OCI-LY3 (cell line): Measurements from ENCODE around the gene RELN.
"Not testable (repeated sequence)": the region's sequence is repeated elsewhere in the genome, so short reads cannot be mapped to it uniquely, and the experiment has no call there.

Source experiments
- H2AFZ ChIP-seq: fragments of 200-600, 300-600 bp; shearing (Covaris generic); 2 replicates; pipeline ENCODE4 v1.6.0; 2014; ENCODE audit warnings: antibody characterized with exemption, low read depth, low read length
- H3K27ac ChIP-seq: fragments of 200-600, 300-600 bp; sonication (generic); 2 replicates; pipeline ENCODE4 v1.5.1; 2014; ENCODE audit warnings: mild to moderate bottlenecking, low read length, moderate library complexity, mixed read lengths
- H3K27me3 ChIP-seq: fragments of 200-600, 300-600 bp; sonication (generic); 2 replicates; pipeline ENCODE4 v1.6.1; 2014; ENCODE audit warnings: low read depth, low read length, mixed read lengths
- H3K36me3 ChIP-seq: fragments of 200-600, 300-600 bp; sonication (generic); replicated peaks from 2 replicates; pipeline ENCODE3; 2014; ENCODE audit warnings: low read depth, low read length, mixed read lengths
- H3K4me1 ChIP-seq: fragments of 300-600, 200-600 bp; sonication (generic); 2 replicates; pipeline ENCODE4 v1.6.1; 2014; ENCODE audit warnings: low read length, mixed read lengths
- H3K4me2 ChIP-seq: fragments of 200-600, 300-600 bp; sonication (generic); 2 replicates; pipeline ENCODE4 v1.6.1; 2014; ENCODE audit warnings: low read length, mixed read lengths
- H3K4me3 ChIP-seq: fragments of 300-600, 200-600 bp; sonication (generic); 2 replicates; pipeline ENCODE4 v1.5.1; 2014; ENCODE audit warnings: antibody characterized with exemption, mild to moderate bottlenecking, low read length, moderate library complexity
- H3K79me2 ChIP-seq: fragments of 300-600, 200-600 bp; shearing (Covaris generic); 2 replicates; pipeline ENCODE4 v1.6.1; 2014; ENCODE audit warnings: mild to moderate bottlenecking, low read length, mixed read lengths
- H3K9ac ChIP-seq: fragments of 300-600, 200-600 bp; shearing (Covaris generic); 2 replicates; pipeline ENCODE4 v1.6.0; 2014; ENCODE audit warnings: mild to moderate bottlenecking, low read length, moderate library complexity
- H3K9me3 ChIP-seq: fragments of 200-600, 300-600 bp; shearing (Covaris generic); 2 replicates; pipeline ENCODE4 v1.6.1; 2014; ENCODE audit warnings: low read length, mixed read lengths; ENCODE audit not compliant: insufficient read depth
- H4K20me1 ChIP-seq: fragments of 200-600, 300-600 bp; sonication (generic); 2 replicates; pipeline ENCODE4 v1.6.1; 2016; ENCODE audit warnings: low read length, mixed read lengths; ENCODE audit not compliant: insufficient read depth
- EZH2phosphoT487 ChIP-seq: fragments of 200-600 bp; shearing (Covaris generic); IDR thresholded peaks from 2 replicates; pipeline ENCODE4 v1.6.1; 2018; ENCODE audit warnings: antibody characterized with exemption, mixed run types, low read depth
- TF ChIP-seq, protein P1 (sequence below): fragments of 200-600, 300-600 bp; sonication (generic); IDR thresholded peaks from 2 replicates; pipeline ENCODE4 v1.5.1; 2014; ENCODE audit warnings: antibody characterized with exemption, low read length, low read depth

RELN gene

DNA sequence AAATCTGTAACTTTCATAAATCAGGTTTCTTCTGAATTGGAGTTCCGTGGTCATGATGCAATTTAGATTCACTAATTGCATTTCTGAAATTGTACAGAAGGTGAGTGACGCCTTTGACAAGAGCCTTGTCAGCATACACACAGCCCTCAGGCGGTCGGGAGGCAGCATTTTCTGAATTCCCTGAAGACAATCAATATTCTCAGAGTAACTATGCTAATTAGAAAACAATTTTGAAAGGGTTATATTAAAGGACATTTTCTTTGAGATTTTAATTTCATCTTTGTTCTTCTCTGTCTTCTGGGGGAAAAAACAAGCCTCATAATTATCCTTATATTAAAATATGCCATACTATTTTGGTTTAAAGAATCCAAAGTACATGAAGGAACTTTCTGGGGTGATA, 488.3 kb downstream of the RELN start:
- TF ChIP-seq EZH2phosphoT487 = no peak
- TF ChIP-seq, protein P1, sequence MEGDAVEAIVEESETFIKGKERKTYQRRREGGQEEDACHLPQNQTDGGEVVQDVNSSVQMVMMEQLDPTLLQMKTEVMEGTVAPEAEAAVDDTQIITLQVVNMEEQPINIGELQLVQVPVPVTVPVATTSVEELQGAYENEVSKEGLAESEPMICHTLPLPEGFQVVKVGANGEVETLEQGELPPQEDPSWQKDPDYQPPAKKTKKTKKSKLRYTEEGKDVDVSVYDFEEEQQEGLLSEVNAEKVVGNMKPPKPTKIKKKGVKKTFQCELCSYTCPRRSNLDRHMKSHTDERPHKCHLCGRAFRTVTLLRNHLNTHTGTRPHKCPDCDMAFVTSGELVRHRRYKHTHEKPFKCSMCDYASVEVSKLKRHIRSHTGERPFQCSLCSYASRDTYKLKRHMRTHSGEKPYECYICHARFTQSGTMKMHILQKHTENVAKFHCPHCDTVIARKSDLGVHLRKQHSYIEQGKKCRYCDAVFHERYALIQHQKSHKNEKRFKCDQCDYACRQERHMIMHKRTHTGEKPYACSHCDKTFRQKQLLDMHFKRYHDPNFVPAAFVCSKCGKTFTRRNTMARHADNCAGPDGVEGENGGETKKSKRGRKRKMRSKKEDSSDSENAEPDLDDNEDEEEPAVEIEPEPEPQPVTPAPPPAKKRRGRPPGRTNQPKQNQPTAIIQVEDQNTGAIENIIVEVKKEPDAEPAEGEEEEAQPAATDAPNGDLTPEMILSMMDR = no peak
- Histone ChIP-seq H3K4me1 (no peaks in the 10 kb centered on the region), H3K9me3 (no peaks in the 10 kb centered on the region), H3K9ac (no peak overlapping the region), H3K4me2 (no peak overlapping the region), H3K27me3 (peaks cover 22% of the 10 kb centered on the region), H4K20me1 (no peaks in the 10 kb centered on the region), H3K4me3 (no peak overlapping the region), H2AFZ (no peak overlapping the region), H3K36me3 (no peaks in the 10 kb centered on the region), H3K79me2 (no peaks in the 10 kb centered on the region), H3K27ac (no peak overlapping the region)

DNA sequence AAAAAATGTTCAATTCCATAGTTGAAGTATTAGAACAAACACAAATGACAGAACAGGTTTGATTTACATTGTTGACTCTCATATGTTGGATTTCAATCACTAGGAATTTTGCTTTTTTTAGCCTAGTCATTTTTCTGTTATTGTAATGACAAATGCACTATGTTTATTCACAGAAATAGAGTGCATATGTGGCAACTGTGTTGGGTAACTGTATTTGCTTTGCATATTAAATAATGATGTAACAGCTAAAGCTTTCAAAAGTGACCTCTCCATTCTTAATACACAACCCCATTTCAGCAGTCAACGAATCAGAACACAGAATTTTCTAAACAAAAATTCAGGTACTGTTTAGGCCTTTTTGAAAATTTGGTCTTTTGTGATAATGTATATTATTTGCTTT, 489.5 kb downstream of the RELN start:
- Histone ChIP-seq H3K4me1 (no peaks in the 10 kb centered on the region), H3K79me2 (no peaks in the 10 kb centered on the region), H3K9me3 (no peaks in the 10 kb centered on the region), H4K20me1 (no peaks in the 10 kb centered on the region), H3K4me2 (no peak overlapping the region), H3K27ac (no peak overlapping the region), H3K36me3 (no peaks in the 10 kb centered on the region), H2AFZ (no peak overlapping the region), H3K9ac (no peak overlapping the region), H3K27me3 (peaks cover 29% of the 10 kb centered on the region), H3K4me3 (no peak overlapping the region)
- TF ChIP-seq EZH2phosphoT487 = no peak
- TF ChIP-seq, protein P1 = no peak

DNA sequence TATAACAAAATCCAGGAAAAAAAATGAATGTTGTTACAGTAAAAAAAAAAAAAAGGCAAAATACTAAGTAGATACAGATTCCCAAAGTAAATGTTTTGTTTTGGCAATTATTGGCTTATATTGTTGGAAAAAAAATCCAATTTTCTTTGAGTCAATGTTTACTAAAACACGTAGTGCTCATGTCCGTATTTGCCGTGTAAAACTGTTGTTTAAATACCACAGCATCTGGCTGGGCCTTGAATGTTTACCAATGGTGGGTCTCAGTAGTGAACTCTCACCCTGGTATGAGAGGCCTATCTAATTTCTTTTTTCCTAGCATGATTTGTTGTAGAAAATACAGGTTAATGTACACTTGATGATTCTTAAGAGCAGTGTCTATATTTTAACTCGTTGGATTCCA, 502.0 kb downstream of the RELN start:
- Histone ChIP-seq H4K20me1 (no peaks in the 10 kb centered on the region), H3K36me3 (no peaks in the 10 kb centered on the region), H2AFZ (no peak overlapping the region), H3K4me2 (no peak overlapping the region), H3K27me3 (peaks cover 19% of the 10 kb centered on the region; the same call in 1 of the 2 replicates), H3K9ac (no peak overlapping the region), H3K79me2 (no peaks in the 10 kb centered on the region), H3K9me3 (no peaks in the 10 kb centered on the region), H3K4me3 (no peak overlapping the region), H3K27ac (no peak overlapping the region), H3K4me1 (no peaks in the 10 kb centered on the region)
- TF ChIP-seq EZH2phosphoT487 = no peak
- TF ChIP-seq, protein P1 = no peak

DNA sequence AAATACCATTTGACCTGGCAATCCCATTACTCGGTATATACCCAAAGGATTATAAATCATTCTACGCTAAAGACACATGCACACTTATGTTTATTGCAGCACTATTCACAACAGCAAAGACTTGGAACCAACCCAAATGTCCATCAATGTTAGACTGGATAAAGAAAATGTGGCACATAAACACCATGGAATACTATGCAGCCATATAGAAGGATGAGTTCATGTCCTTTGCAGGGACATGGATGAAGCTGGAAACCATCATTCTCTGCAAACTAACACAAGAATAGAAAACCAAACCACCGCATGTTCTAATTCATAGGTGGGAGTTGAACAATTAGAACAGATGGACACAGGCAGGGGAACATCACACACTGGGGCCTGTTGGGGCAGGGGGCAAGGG, 502.6 kb downstream of the RELN start:
- H3K9ac ChIP-seq, H3K4me2 ChIP-seq, H3K36me3 ChIP-seq, H3K9me3 ChIP-seq, H2AFZ ChIP-seq, H3K27ac ChIP-seq, H3K4me1 ChIP-seq, H3K79me2 ChIP-seq, H4K20me1 ChIP-seq, H3K4me3 ChIP-seq: not testable (repeated sequence)
- H3K27me3 ChIP-seq = peaks cover 23% of the 10 kb centered on the region

DNA sequence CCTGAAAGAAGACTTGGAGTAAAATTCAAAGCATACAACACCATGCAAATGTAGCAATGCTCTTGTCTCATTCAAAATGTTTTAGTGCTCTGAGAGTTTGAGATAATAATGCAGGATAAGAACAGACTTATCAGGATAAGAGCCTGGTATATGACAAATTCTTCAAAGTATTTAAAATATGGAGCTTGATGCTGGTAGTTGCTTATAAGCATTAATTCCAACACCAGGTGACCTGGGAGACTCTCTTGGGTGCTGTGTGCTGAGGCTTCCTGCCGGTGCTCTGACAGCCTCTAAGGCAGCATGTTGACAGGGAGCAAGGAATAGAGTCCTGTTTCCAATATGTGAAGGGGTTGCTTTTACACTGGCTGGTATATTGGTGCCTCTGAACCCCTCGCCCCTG, 508.7 kb downstream of the RELN start:
- Histone ChIP-seq H3K4me2 (no peak overlapping the region), H3K9ac (no peak overlapping the region), H3K4me3 (no peak overlapping the region), H3K4me1 (no peaks in the 10 kb centered on the region), H4K20me1 (no peaks in the 10 kb centered on the region), H3K79me2 (no peaks in the 10 kb centered on the region), H3K27ac (no peak overlapping the region), H3K9me3 (no peaks in the 10 kb centered on the region), H2AFZ (no peak overlapping the region), H3K36me3 (no peaks in the 10 kb centered on the region), H3K27me3 (peaks cover 50% of the 10 kb centered on the region)
- TF ChIP-seq, protein P1 = no peak
- TF ChIP-seq EZH2phosphoT487 = no peak
